Gastrocnemius medialis (tissue), 4 donors: ENCODE results near the gene STC2. TPM values are rescaled to one million over a fixed set of nuclear protein-coding genes. Genes with fewer than 3 reads are reported as not detected.

Experiments
- ATAC-seq, 2 donors: fragments of 150-250 bp; one replicate each; pipeline ENCODE4 v1.9.1; 2016
- DNase-seq, 2 donors: peaks; one replicate each; pipeline ENCODE4 v3.0.0-alpha.2; 2019
- H3K27ac ChIP-seq, 4 donors: fragments of 200-600 bp; sonication (generic); 1 replicate in 1 of 4; 2 replicates in 3 of 4; pipeline ENCODE4 v1.5.1; 2016 to 2018; ENCODE audit warnings: mild to moderate bottlenecking in 2 of 4, moderate library complexity in 1 of 4
- H3K27me3 ChIP-seq, 3 donors: fragments of 200-600 bp; sonication (generic) in 2 of 3; 1 replicate in 1 of 3; 2 replicates in 2 of 3; pipeline versions ENCODE4 v1.5.1 to v1.6.0; 2016 to 2019; ENCODE audit warnings: mild to moderate bottlenecking in 1 of 3, moderate library complexity in 1 of 3
- H3K36me3 ChIP-seq, 2 donors: fragments of 200-600 bp; sonication (generic) in 1 of 2; one replicate each; pipeline ENCODE4 v1.5.1; 2017 to 2018
- H3K4me1 ChIP-seq, 2 donors: fragments of 200-600 bp; sonication (generic) in 1 of 2; one replicate each; pipeline ENCODE4 v1.5.1; 2016 to 2017; ENCODE audit warnings: mild to moderate bottlenecking in 2 of 2
- H3K4me3 ChIP-seq, 4 donors: fragments of 200-600 bp; sonication (generic) in 3 of 4; 1 replicate in 1 of 4; 2 replicates in 3 of 4; pipeline ENCODE4 v1.5.1; 2016 to 2019; ENCODE audit warnings: mild to moderate bottlenecking in 2 of 4
- H3K9me3 ChIP-seq, 3 donors: fragments of 200-600 bp; sonication (generic) in 2 of 3; 1 replicate in 1 of 3; 2 replicates in 2 of 3; pipeline ENCODE4 v1.5.1; 2016 to 2019
- CTCF ChIP-seq, 5 experiments: fragments of 450-650 bp in 3 of 5; fragments of 200-600 bp in 2 of 5; sonication (generic) in 2 of 5; IDR thresholded peaks in 4 of 5; conservative IDR thresholded peaks in 1 of 5; 1 replicate in 4 of 5; 2 replicates in 1 of 5; pipeline ENCODE4 v1.5.1; 2016 to 2019; ENCODE audit warnings: antibody characterized with exemption in 5 of 5, mild to moderate bottlenecking in 3 of 5, moderate library complexity in 3 of 5
- POLR2A ChIP-seq, 2 donors: fragments of 450-650 bp; IDR thresholded peaks; one replicate each; pipeline ENCODE4 v1.6.1; 2017; ENCODE audit warnings: antibody characterized with exemption in 2 of 2, mild to moderate bottlenecking in 2 of 2, moderate library complexity in 2 of 2
- in situ Hi-C, 4 donors: fragments of 200-750 bp; cut with MboI; loops; one replicate each; pipeline versions ENCODE4 v1.15.0 to v1.8.0; 2017; ENCODE audit warnings: low sequenced_read_pairs in 4 of 4
- intact Hi-C: fragments of 100-400 bp; cut with DNase I; formaldehyde crosslinking; loops from one replicate; pipeline ENCODE4 v1.15.1; 2023; ENCODE audit warnings: low total_unique reads
- total RNA-seq, 4 donors: library from RNA; depleted of rRNA; stranded (reverse); fragments of >200 nt; gene quantifications; one replicate each; pipeline versions ENCODE4 v1.1.0 to v1.2.3, GENCODE V29; 2016

STC2 gene
- total RNA-seq, 4 donors from 2014 or later: 0.39 to 12.7 (median 4.0) TPM

DNA sequence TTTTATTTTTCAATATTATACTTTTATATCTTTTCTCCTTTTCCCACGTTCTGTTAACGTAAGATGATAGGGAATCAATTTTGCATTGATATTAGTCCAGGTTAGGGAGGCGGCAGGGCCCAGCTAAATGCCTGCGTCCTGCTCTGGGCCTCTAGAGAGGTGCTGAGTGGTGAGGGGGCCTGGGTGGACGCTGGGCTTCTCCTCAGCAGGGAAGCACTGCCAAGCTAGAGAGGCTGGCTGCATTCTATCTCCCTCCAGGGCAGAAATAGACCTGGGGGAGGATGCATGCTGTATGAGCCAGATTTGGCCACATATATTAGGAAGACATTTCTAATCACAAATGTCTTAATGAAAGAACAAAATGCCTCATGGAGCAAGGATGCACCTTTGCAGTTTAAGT lies 49.6 kb downstream of the STC2 start:
- DNase-seq (no peak), ATAC-seq (no peak)
- H3K9me3 ChIP-seq: no peaks in the 10 kb centered on the region
- no peak overlapping the region for H3K4me3 ChIP-seq
- in situ Hi-C loops (loop anchor here (25.0 kb wide), 3 partner anchors 566 to 1034 kb away; partner anchors contain the start of gene C5orf47 (in 2 of the 4)), intact Hi-C loops (no loop called here)
- H3K27me3 ChIP-seq: peaks cover 3 to 6% (median 5%) of the 10 kb centered on the region in 3 donors
- peaks cover 0 to 3% of the 10 kb centered on the region in 2 donors for H3K4me1 ChIP-seq
- no peaks in the 10 kb centered on the region for H3K36me3 ChIP-seq
- TF ChIP-seq CTCF (IDR thresholded peaks at IDR 0.05 in 4 of 5, conservative IDR thresholded peaks at IDR 0.05 in 1 of 5) (no peak), POLR2A (IDR thresholded peaks at IDR 0.05) (no peak)
- H3K27ac ChIP-seq: no peak overlapping the region

GRCh38 chr5:173278172-173278571 lies 50.0 kb downstream of the STC2 start:
- intact Hi-C loops (no loop called here), in situ Hi-C loops (loop anchor here (25.0 kb wide), 3 partner anchors 566 to 1034 kb away; partner anchors contain the start of gene C5orf47 (in 2 of the 4))
- Histone ChIP-seq H3K27me3 (peaks cover 0 to 6% (median 5%) of the 10 kb centered on the region in 3 donors), H3K9me3 (no peaks in the 10 kb centered on the region), H3K4me3 (no peak overlapping the region), H3K4me1 (no peaks in the 10 kb centered on the region), H3K27ac (no peak overlapping the region), H3K36me3 (no peaks in the 10 kb centered on the region)
- DNase-seq (no peak), ATAC-seq (no peak)
- no peak for TF ChIP-seq POLR2A (IDR thresholded peaks at IDR 0.05)
- TF ChIP-seq CTCF (IDR thresholded peaks at IDR 0.05 in 4 of 5, conservative IDR thresholded peaks at IDR 0.05 in 1 of 5): no peak

DNA sequence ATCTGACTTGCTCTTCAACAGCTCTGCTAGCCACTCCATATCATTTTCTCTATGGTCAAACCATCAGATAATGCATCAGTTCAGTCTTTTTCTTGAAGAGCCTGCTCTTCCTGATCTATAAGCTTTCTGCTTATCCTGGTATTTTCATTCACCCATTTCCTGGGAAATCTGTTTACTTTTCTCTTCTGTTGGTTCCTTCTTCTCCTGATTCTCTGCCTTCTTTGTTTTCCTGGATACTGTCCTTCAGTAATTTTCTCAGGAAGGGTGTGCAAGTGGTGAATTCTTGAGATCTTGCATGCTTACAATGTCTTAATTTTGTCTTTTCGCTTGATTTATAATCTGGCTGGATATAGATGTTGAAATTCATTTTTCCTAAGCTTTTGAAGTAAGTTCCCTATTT lies 53.4 kb downstream of the STC2 start:
- intact Hi-C loops: no loop called here
- Histone ChIP-seq H3K4me1 (no peaks in the 10 kb centered on the region), H3K4me3 (no peak overlapping the region), H3K9me3 (no peaks in the 10 kb centered on the region), H3K27me3 (peaks cover 0 to 3% (median 0%) of the 10 kb centered on the region in 3 donors), H3K27ac (no peak overlapping the region), H3K36me3 (no peaks in the 10 kb centered on the region)
- ATAC-seq: no peak
- no peak for DNase-seq
- TF ChIP-seq POLR2A (IDR thresholded peaks at IDR 0.05): no peak
- no peak for TF ChIP-seq CTCF (IDR thresholded peaks at IDR 0.05 in 4 of 5, conservative IDR thresholded peaks at IDR 0.05 in 1 of 5)
- in situ Hi-C loops: loop anchor here (25.0 kb wide), 3 partner anchors 562 to 1038 kb away; partner anchors contain the start of gene C5orf47 (in 2 of the 4)

DNA sequence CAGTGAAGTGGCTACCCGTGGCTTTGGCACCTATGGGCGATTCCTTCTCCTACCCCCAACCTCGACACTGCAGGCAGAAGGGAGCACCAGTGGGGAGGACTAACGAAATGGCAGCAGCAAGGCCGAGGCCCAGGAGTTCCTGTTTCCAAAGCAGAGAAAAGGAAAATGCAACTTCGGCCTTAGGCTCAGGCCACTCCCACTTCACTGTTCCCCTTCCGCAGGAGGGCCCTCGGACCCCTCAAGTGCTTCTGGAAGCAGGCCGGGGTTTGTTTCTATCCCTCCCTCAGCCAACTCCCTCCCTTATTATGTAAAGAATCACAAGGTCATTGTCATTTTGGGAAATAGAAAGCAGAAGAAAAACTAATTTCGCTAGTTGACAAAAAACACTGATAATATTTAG lies 56.8 kb downstream of the STC2 start:
- H3K9me3 ChIP-seq: no peaks in the 10 kb centered on the region
- no peaks in the 10 kb centered on the region for H3K36me3 ChIP-seq
- no peak for ATAC-seq

More for the DNA sequence above, 56.8 kb downstream of the STC2 start:
- TF ChIP-seq CTCF (IDR thresholded peaks at IDR 0.05 in 4 of 5, conservative IDR thresholded peaks at IDR 0.05 in 1 of 5) (no peak), POLR2A (IDR thresholded peaks at IDR 0.05) (no peak)
- Histone ChIP-seq H3K4me1 (no peaks in the 10 kb centered on the region), H3K27me3 (peaks cover 0 to 3% (median 2%) of the 10 kb centered on the region in 3 donors), H3K4me3 (no peak overlapping the region), H3K27ac (no peak overlapping the region)
- in situ Hi-C loops (no loop called here), intact Hi-C loops (no loop called here)
- no peak for DNase-seq
